LNCaP clone FGC (cell line): ENCODE results near the gene ATRN.

Experiments used
- DNase-seq: peaks from one replicate; pipeline ENCODE4 v3.0.0-alpha.2; 2011; ENCODE audit warnings: low read depth
- H3K4me3 ChIP-seq: 2 replicates; pipeline ENCODE4 v1.5.1; 2011; ENCODE audit warnings: mild to moderate bottlenecking, low read depth, low read length, control low read depth
- TF ChIP-seq, protein P1 (sequence below): IDR thresholded peaks from 2 replicates; pipeline ENCODE4 v1.5.1; 2012; ENCODE audit warnings: mild to moderate bottlenecking; ENCODE audit not compliant: control insufficient read depth, insufficient read depth; ENCODE audit errors: extremely low read depth

Gene ATRN

DNA sequence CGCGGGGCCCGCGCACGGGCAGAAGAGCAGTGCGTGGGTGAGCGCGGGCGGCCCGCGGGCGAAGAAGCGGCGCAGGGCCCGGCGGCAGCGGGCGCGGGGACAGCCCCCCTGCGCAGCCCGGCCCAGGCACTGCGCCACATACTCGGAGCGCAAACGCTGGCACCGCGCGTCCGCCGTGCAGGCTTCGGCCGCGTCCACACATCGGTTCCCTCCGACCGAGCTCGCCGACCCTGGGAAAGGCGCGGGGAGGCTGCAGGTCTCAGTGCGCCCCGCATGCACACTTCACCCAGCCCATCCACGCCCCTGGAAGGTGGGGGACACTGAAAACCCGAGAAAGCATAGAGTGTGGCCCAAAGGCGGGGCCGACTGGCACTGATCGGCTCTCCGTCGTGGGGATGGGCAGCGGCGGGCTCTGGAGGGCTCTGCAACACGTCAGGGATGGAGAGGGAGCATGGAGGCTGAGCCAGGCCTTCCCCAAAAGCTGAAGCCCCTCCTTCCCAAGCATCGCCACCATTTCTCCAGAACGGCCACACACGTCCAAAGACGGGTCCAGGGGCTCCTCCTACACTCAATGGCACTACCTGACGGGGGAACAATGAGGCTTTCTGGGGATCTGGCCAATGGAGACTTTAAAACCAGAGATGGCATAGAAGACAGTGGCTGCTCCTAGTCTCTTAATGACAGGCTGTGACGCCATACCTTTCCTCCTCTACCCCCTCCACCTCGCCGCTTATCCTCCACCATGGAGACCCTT is 190.4 kb downstream of the ATRN start:
- H3K4me3 ChIP-seq: no peak overlapping the region
- DNase-seq: no peak
- TF ChIP-seq, protein P1, sequence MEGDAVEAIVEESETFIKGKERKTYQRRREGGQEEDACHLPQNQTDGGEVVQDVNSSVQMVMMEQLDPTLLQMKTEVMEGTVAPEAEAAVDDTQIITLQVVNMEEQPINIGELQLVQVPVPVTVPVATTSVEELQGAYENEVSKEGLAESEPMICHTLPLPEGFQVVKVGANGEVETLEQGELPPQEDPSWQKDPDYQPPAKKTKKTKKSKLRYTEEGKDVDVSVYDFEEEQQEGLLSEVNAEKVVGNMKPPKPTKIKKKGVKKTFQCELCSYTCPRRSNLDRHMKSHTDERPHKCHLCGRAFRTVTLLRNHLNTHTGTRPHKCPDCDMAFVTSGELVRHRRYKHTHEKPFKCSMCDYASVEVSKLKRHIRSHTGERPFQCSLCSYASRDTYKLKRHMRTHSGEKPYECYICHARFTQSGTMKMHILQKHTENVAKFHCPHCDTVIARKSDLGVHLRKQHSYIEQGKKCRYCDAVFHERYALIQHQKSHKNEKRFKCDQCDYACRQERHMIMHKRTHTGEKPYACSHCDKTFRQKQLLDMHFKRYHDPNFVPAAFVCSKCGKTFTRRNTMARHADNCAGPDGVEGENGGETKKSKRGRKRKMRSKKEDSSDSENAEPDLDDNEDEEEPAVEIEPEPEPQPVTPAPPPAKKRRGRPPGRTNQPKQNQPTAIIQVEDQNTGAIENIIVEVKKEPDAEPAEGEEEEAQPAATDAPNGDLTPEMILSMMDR: no peak

DNA sequence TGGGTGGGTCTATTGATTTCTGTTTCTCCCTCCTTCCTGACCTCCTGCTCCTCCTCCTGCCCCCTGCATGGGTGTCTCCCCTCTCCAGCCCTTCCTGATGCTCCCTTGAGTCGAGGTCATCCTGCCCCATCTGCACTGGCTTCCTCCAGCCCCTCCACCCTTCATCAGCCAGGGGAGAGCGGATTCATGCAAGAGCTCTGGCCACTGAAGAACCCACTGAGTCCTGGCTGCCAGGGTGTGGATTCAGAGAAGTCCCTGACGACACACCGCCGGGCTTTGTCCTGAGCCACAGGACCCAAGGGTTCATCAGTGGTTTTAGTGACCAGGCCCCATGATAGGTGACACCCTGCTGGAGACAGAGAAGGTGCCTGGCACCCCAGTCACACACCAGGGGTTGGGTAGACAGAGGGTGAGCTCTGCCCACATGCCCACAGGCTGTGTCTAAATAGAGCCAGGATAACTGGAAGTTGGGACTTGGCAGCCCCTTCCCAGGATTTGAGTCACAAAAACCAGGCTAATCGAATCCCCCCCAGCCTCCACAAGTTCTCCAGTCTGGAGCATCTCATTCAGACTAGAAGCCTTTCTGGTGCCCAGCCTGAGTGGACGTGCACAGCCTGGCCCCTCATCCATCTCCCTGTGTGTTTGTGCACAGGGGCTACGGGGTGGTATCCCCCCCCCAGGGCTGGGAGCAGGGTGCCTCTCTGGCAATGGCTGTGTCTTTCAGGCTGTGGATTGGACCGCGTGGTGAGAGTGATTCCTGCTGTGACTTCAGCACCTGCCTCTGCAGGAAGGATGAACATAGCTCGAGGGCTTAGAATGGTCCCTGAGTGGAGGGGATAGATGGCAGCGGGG is 191.2 kb downstream of the ATRN start:
- TF ChIP-seq, protein P1: no peak
- no peak for DNase-seq
- H3K4me3 ChIP-seq: no peak overlapping the region

DNA sequence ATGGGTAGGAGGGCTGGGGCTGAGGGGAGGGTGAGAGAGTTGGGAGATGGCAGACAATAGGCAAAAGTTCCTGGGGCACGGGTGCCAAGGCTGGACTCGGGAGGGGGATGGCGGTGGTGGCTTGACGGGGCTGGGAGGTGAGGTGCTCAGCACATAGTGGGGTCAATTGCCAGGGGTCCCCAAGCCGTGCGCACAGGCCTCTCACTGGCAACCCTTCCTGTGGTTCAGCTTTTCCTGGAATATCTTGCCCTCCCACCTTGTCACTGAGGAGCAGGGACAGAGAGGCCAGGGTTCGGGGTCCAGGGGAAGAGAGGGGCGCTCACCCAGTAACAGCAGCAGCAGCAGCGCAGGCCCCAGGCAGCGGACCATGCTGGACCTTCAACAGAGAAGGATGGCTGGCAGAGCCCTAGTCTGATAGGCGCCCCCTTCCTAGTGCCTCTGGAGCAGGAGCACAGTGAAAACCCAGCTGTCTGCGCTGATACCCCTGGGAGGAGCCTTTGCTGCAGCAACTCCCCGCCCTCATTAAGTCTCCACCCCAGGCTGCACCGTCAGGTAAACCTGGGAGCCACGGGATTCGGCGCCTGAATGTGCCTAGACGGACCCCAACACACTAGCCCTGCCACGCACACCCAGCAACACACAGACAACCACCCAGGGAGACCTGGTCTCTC is 192.3 kb downstream of the ATRN start, which contains the start of gene GFRA4:
TSS of gene GFRA4 (minus strand) at position 369 of the 671 bp plus-strand sequence. CDS start at position 369, 0 bp downstream.
- no peak within 1 kb of the TSS for H3K4me3 ChIP-seq
- DNase-seq: no peak
- TF ChIP-seq, protein P1: no peak

DNA sequence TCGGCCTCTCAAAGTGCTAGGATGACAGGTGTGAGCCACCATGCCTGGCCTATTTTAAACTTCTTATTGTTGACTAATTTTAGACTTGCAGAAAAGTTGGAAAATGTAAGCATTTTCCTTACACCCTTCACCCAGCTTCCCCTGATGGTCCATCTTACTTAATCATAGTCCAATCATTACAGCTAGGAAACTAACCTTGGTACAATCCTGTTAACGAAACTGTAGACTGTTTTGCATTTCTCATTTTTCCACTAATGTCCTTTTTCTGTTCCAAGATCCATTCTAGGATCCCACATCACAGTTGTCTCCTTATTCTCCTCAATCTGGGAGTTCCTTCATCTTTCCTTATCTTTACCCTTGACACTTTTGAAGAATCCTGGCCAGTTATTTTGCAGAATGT is 193.0 kb downstream of the ATRN start:
- DNase-seq: no peak
- TF ChIP-seq, protein P1: no peak
- H3K4me3 ChIP-seq: no peak overlapping the region

DNA sequence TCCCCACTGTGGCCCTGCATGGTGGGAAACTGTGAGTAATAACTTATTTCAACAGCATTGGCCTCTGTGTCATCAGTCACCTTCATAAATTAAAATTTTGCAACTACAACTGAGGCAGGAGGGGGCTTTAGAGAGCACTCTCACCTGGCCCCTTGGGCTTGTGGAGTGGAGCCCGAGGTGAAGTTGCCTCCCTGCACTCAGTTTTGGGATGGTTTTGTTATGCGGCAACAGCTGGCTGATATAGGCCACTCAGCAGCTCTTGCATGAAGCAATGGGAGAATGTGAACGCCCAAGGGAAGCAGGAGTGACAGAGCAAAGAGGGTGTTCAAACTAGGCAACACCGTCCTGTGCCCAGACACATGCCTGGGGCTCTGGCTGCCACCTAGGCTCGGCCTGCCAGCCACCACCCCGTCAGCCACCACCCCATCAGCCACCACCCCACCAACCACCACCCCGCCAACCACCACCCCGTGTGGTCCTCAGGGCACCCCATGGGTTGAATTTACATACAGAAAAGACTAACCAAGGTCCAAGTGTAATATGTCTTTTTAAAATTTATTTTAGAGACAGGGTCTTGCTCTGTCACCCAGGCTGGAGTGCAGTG is 196.7 kb downstream of the ATRN start:
- H3K4me3 ChIP-seq: no peak overlapping the region
- DNase-seq: no peak
- TF ChIP-seq, protein P1: no peak

DNA sequence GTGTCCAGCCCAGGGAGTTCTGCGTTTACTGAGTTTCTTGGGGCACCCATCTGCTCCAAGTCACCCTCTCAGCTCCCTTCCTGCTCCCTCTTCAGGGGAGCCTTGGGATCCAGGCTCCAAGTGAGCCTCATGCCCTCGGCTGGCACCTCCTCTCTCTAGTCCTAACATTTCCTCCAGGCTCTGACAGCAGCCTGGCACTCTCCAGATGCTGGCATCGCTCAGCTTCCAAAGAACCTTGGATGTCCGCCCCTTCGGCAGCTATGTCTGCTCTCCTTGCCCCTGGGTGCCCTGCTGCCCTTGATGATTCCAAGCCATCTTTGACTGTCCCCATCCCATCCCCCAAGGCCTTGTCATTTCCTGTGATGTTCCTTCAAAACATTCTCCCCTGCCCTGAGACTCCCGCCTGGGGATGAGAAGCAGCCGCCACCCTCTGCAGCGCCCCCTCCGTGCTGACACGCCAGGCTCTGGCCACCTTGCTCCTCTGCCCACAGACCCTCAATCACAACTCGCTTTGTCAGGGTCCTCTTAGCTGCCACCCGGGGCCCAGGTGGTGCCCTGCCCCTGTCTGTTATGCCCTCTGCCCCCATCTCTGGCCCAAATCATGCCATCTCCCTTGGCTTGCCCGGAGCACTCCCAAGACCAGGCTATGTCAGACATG is 199.0 kb downstream of the ATRN start:
- DNase-seq: no peak
- TF ChIP-seq, protein P1: no peak
- no peak overlapping the region for H3K4me3 ChIP-seq
